Cardiac muscle cell (in vitro differentiated cells and primary cell): Measurements from ENCODE around the gene RAPGEF4. TPM values are rescaled to one million over a fixed set of nuclear protein-coding genes. Genes with fewer than 3 reads are reported as not detected.

Experiments used
- DNase-seq, 2 donors: peaks; one replicate each; pipeline versions ENCODE4 v3.0.0 to v3.0.0-alpha.2; 2010 to 2017; ENCODE audit warnings: low read depth in 1 of 2, low spot score in 1 of 2
- H3K27ac ChIP-seq: fragments of 200-600 bp; sonication (generic); 2 replicates; pipeline ENCODE4 v1.5.1; 2016
- H3K27me3 ChIP-seq: fragments of 200-600 bp; sonication (generic); 2 replicates; pipeline ENCODE4 v1.6.0; 2016; ENCODE audit warnings: control low read depth
- H3K36me3 ChIP-seq: fragments of 200-600 bp; sonication (generic); 2 replicates; pipeline ENCODE4 v1.5.1; 2016; ENCODE audit warnings: control low read depth
- H3K4me1 ChIP-seq: fragments of 200-600 bp; sonication (generic); 2 replicates; pipeline ENCODE4 v1.8.1; 2017; ENCODE audit warnings: low read depth, mild to moderate bottlenecking, mixed run types
- H3K4me3 ChIP-seq: fragments of 200-600 bp; sonication (generic); 2 replicates; pipeline ENCODE4 v1.5.1; 2016; ENCODE audit warnings: mild to moderate bottlenecking
- H3K9me3 ChIP-seq: fragments of 200-600 bp; sonication (generic); 2 replicates; pipeline ENCODE4 v1.5.1; 2017; ENCODE audit warnings: low read depth, mild to moderate bottlenecking, control low read depth
- polyA plus RNA-seq: library from polyadenylated mRNA; unstranded; fragments of >200 nt; fragmentation: Nextera tagmentation; extraction: Ambion mirVana; gene quantifications from 2 replicates; pipeline ENCODE4 v1.2.1, GENCODE V29; 2016
- total RNA-seq: library from RNA; depleted of rRNA; stranded (reverse); fragments of >200 nt; gene quantifications from 2 replicates; pipeline ENCODE4 v1.2.3, GENCODE V29; 2016
- TF ChIP-seq, protein P1 (sequence below): IDR thresholded peaks from 2 replicates; pipeline ENCODE4 v1.5.1; 2012; ENCODE audit warnings: low read depth, mild to moderate bottlenecking, low read length

Gene RAPGEF4
- total and polyA plus RNA-seq, 2 experiments from 2014 or later: 5.3 to 21.2 TPM

DNA sequence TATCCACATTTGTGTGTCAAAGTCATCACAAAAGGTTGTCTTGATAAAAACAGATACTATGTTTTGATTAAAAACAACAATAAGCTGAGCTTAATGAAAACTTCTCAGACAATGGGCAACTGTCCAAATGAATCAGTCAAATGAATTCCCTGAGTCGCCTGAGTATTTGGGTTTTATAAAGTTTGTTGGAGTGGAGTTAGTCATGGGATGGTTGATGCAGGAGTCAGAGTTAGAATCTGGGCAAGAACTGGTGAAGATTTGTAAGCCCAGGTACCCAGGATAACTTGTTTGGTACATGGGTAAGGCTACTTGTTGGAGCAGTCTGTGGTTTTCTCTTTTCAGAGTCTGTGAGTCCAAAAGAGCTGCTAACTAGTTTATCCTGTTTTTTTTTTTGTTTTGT, 34.4 kb upstream of the RAPGEF4 start:
- Histone ChIP-seq H3K4me1 (peaks cover 4% of the 10 kb centered on the region), H3K27me3 (no peaks in the 10 kb centered on the region), H3K27ac (no peak overlapping the region), H3K36me3 (no peaks in the 10 kb centered on the region), H3K4me3 (no peak overlapping the region), H3K9me3 (no peaks in the 10 kb centered on the region)
- TF ChIP-seq, protein P1, sequence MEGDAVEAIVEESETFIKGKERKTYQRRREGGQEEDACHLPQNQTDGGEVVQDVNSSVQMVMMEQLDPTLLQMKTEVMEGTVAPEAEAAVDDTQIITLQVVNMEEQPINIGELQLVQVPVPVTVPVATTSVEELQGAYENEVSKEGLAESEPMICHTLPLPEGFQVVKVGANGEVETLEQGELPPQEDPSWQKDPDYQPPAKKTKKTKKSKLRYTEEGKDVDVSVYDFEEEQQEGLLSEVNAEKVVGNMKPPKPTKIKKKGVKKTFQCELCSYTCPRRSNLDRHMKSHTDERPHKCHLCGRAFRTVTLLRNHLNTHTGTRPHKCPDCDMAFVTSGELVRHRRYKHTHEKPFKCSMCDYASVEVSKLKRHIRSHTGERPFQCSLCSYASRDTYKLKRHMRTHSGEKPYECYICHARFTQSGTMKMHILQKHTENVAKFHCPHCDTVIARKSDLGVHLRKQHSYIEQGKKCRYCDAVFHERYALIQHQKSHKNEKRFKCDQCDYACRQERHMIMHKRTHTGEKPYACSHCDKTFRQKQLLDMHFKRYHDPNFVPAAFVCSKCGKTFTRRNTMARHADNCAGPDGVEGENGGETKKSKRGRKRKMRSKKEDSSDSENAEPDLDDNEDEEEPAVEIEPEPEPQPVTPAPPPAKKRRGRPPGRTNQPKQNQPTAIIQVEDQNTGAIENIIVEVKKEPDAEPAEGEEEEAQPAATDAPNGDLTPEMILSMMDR: no peak
- peak in 1 of 2 donors; percentile 26 for DNase-seq

DNA sequence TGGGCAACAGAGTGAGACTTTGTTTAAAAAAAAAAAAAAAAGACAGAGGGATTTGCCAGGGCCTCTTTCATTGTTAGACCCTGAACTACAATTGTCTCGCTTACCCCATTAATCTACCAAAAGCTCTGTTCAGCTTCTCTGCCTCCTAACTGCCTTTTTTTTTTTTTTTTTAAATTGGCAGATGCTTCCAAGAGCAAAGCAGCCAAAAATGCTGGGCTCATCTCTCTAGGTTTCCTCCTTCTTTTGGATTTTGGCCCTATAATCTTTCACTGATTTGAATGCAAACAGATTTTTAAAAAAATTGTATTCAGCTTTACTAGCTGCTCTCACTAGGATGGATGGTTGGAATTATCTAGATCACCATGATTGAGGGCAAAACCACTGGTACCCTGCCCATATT, 33.2 kb upstream of the RAPGEF4 start:
- no peaks in the 10 kb centered on the region for H3K9me3 ChIP-seq
- H3K4me3 ChIP-seq: no peak overlapping the region
- TF ChIP-seq, protein P1: no peak
- no peak for DNase-seq
- H3K27ac ChIP-seq: no peak overlapping the region
- H3K36me3 ChIP-seq: no peaks in the 10 kb centered on the region
- peaks cover 4% of the 10 kb centered on the region for H3K4me1 ChIP-seq
- H3K27me3 ChIP-seq: no peaks in the 10 kb centered on the region

DNA sequence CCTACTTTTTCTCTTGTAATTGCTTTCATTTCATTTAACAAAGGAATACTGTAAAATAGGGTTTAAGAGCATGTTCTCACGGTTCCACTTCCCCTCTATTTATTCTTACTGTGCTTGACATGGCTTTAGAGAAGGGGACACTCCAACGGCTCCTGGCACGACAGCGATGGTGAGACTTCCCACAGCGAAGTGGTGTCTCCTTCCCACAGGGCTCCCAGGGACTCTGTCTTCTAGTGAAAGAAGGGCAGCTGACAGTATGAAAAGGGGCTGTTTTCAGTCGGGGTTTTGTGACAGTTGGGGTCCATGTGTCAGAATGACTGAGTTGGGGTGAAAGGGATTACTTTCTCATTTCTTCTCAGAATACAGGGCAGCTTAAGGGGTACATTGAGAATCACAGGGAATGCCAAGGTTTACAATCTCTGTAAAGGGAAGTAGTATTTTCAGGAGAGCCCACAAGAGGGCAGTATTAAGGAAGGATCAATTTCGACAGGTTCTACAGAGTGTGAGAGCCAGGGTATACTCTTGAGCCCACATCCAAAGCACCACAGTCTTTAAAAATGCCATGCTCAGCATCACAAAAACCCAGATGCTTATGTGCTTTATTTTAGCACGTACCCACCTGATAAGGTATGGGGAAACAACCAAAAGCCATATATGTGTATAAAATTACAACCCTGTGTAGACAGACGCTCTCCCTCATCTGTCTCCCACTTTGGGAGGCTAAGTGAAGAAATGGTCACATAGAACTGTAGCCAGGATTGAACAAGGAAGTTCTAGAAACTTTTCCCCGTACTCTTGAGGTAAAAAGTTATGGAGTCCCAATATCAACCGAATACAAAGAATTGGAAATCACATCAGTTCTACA, 31.3 kb upstream of the RAPGEF4 start:
- peak; percentile 48 to 55 for DNase-seq
- H3K36me3 ChIP-seq: no peaks in the 10 kb centered on the region
- no peaks in the 10 kb centered on the region for H3K9me3 ChIP-seq
- no peak overlapping the region for H3K4me3 ChIP-seq
- H3K27ac ChIP-seq: no peak overlapping the region
- peaks cover 4% of the 10 kb centered on the region for H3K4me1 ChIP-seq
- TF ChIP-seq, protein P1: peak; percentile 64
- no peaks in the 10 kb centered on the region for H3K27me3 ChIP-seq

DNA sequence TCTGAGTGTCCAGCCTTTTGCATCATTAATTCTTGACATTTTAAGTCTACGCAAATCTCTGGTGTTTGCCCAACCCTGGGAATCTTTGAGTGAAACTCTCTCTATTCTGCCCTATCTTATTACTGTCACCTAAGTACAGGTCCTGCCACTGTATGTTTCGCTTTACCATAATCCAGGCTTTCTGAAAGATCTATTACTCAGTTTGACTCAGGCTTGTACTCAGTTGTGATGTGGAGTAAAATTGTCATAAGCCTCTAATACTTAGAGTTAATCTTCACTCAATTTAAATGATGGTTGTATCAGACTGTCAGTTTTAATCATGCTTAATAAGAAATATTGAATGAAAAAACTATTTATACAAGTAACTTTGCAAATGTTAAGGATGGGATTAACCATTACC, 30.3 kb upstream of the RAPGEF4 start:
- H3K27me3 ChIP-seq: no peaks in the 10 kb centered on the region
- DNase-seq: no peak
- H3K9me3 ChIP-seq: no peaks in the 10 kb centered on the region
- H3K36me3 ChIP-seq: no peaks in the 10 kb centered on the region
- peaks cover 4% of the 10 kb centered on the region for H3K4me1 ChIP-seq
- TF ChIP-seq, protein P1: no peak
- H3K4me3 ChIP-seq: no peak overlapping the region
- H3K27ac ChIP-seq: no peak overlapping the region

DNA sequence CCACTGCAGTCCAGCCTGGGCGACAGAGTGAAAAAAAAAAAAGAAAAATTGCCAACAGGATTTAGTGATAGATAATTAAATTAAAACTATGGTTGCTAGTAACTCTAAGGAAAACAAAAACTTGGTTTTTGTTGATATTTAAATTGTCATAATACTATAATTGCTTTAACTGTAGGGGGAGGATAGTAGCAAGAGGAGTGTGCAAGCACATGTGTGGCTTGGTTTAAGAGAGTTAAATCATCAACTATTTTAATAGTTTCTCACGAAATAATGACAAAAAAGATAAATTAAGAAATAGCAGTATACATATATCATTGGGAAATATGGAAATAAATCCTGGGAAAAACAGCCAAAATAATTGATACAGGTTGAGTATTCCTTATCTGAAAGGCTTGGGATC, 27.4 kb upstream of the RAPGEF4 start:
- H3K9me3 ChIP-seq: no peaks in the 10 kb centered on the region

More for the DNA sequence above, 27.4 kb upstream of the RAPGEF4 start:
- DNase-seq: no peak
- peaks cover 13% of the 10 kb centered on the region for H3K4me1 ChIP-seq
- no peaks in the 10 kb centered on the region for H3K36me3 ChIP-seq
- H3K27ac ChIP-seq: no peak overlapping the region
- H3K27me3 ChIP-seq: no peaks in the 10 kb centered on the region
- TF ChIP-seq, protein P1: no peak
- H3K4me3 ChIP-seq: no peak overlapping the region
